K562 (cell line): ENCODE measurements around the gene CYP2C18. TPM values are rescaled to one million over a fixed set of nuclear protein-coding genes. Genes with fewer than 3 reads are reported as not detected.

ENCODE experiments used
- ATAC-seq: fragments of 200-7000 bp; cut with Tn5 transposase; 3 replicates; pipeline ENCODE4 v1.9.1; 2020; ENCODE audit warnings: moderate library complexity
- BruUV-seq: library from RNA; stranded (reverse); fragments of 400-500 nt; replicated peaks from 2 replicates; lab custom pipeline; 2021; lab: Mats Ljungman, UMichigan
- CTCF ChIA-PET: fragments of 300-600 bp; formaldehyde crosslinking; extraction: SDS; loops from one replicate; lab custom pipeline; 2021; ENCODE audit warnings: low intra/inter-chr PET ratio; lab: Yijun Ruan, JAX
- POLR2A ChIA-PET: fragments of 300-600, 350-650 bp; sonication (Branson Sonifier 250); formaldehyde crosslinking; extraction: SDS; loops from one replicate; lab custom pipeline; 2021; ENCODE audit warnings: antibody characterized with exemption, inconsistent platforms; lab: Yijun Ruan, JAX
- DNase-seq, 4 experiments: peaks; one replicate each; pipeline versions ENCODE4 v3.0.0 to v3.0.0-alpha.2; 2011 to 2018; ENCODE audit warnings: low spot score in 3 of 4, mixed read lengths in 3 of 4; ENCODE audit errors: extremely low read depth in 1 of 4
- FAIRE-seq: peaks from 2 replicates; lab custom pipeline; 2011; peaks lifted over from hg19 to GRCh38; lab: Jason Lieb, UNC
- H2AFZ ChIP-seq: 2 replicates; pipeline ENCODE4 v1.6.0; 2011; ENCODE audit warnings: low read depth, low read length, control low read depth, inconsistent platforms
- H3K27ac ChIP-seq: fragments of 200-600 bp; 3 replicates; pipeline ENCODE4 v1.8.0; 2011; ENCODE audit warnings: low read depth, mild to moderate bottlenecking, control low read depth, inconsistent platforms, low read length, moderate library complexity, mixed read lengths; ENCODE audit errors: extremely low read depth
- H3K27me3 ChIP-seq, 2 experiments: fragments of 300-600 bp in 1 of 2; 2 replicates in 1 of 2; 3 replicates in 1 of 2; pipeline versions ENCODE4 v1.6.0 to v1.8.0; 2011; ENCODE audit warnings: inconsistent platforms in 2 of 2, low read length in 2 of 2, mild to moderate bottlenecking in 1 of 2, mixed read lengths in 1 of 2, moderate library complexity in 1 of 2; ENCODE audit not compliant: control insufficient read depth in 2 of 2, insufficient read depth in 2 of 2
- H3K36me3 ChIP-seq: fragments of 300-600 bp; 3 replicates; pipeline ENCODE4 v1.8.0; 2011; ENCODE audit warnings: mild to moderate bottlenecking, low read length, inconsistent platforms; ENCODE audit not compliant: control insufficient read depth, insufficient read depth
- H3K4me1 ChIP-seq, 2 experiments: fragments of 200-600 bp in 1 of 2; replicated peaks in 1 of 2; 2 replicates in 1 of 2; 3 replicates in 1 of 2; pipeline versions ENCODE4 v1.5.1 to v1.8.0; 2011; ENCODE audit warnings: inconsistent platforms in 2 of 2, low read length in 2 of 2, mild to moderate bottlenecking in 1 of 2, mixed read lengths in 1 of 2, moderate library complexity in 1 of 2; ENCODE audit not compliant: control insufficient read depth in 2 of 2, insufficient read depth in 2 of 2
- H3K4me2 ChIP-seq: 2 replicates; pipeline ENCODE4 v1.6.1; 2011; ENCODE audit warnings: low read length, control low read depth, inconsistent platforms, mixed read lengths; ENCODE audit not compliant: insufficient read depth
- H3K4me3 ChIP-seq: fragments of 200-600 bp; sonication (generic), shearing (Covaris generic); 2 replicates; pipeline ENCODE4 v1.5.1; 2016; ENCODE audit warnings: control low read depth, inconsistent platforms
- H3K79me2 ChIP-seq: fragments of 200-600 bp; 3 replicates; pipeline ENCODE4 v1.8.0; 2011; ENCODE audit warnings: low read length, inconsistent platforms; ENCODE audit not compliant: control insufficient read depth, insufficient read depth
- H3K9ac ChIP-seq, 2 experiments: 2 replicates each; pipeline versions ENCODE4 v1.6.0 to v1.6.1; 2011; ENCODE audit warnings: low read depth in 2 of 2, low read length in 2 of 2, control low read depth in 1 of 2, inconsistent platforms in 1 of 2, mild to moderate bottlenecking in 1 of 2, mixed read lengths in 1 of 2; ENCODE audit not compliant: insufficient read depth in 1 of 2
- H3K9me1 ChIP-seq: one replicate; pipeline ENCODE4 v1.6.0; 2011; ENCODE audit warnings: inconsistent platforms, mild to moderate bottlenecking, low read length, moderate library complexity; ENCODE audit not compliant: control insufficient read depth, insufficient read depth
- H3K9me3 ChIP-seq: replicated peaks from 2 replicates; pipeline ENCODE4 v1.5.1; 2011; ENCODE audit warnings: low read depth, low read length, inconsistent platforms; ENCODE audit not compliant: control insufficient read depth, insufficient read depth
- H4K20me1 ChIP-seq: replicated peaks from 2 replicates; pipeline ENCODE4 v1.6.1; 2011; ENCODE audit warnings: low read length, inconsistent platforms, mixed read lengths; ENCODE audit not compliant: control insufficient read depth, insufficient read depth
- ATF1 ChIP-seq, 2 experiments: fragments of 450-650 bp in 1 of 2; IDR thresholded peaks; 2 replicates each; pipeline ENCODE4 v1.6.1; 2016; ENCODE audit warnings: missing compliant biosample characterization in 1 of 2, missing genetic modification characterization in 1 of 2
- CBFB ChIP-seq: sonication (generic); formaldehyde crosslinking; IDR thresholded peaks from 2 replicates; pipeline ENCODE4 v1.4.0; 2020; ENCODE audit warnings: mild to moderate bottlenecking, missing genetic modification reagents
- CREM ChIP-seq: IDR thresholded peaks from 2 replicates; pipeline ENCODE4 v1.6.1; 2014; ENCODE audit warnings: antibody characterized with exemption, low read depth
- ETS2 ChIP-seq: IDR thresholded peaks from 2 replicates; pipeline ENCODE4 v1.6.1; 2016; ENCODE audit warnings: borderline replicate concordance, missing genetic modification characterization, mild to moderate bottlenecking, moderate library complexity, missing compliant biosample characterization; ENCODE audit not compliant: poor library complexity, severe bottlenecking
- HIVEP1 ChIP-seq: fragments of 250-450 bp; sonication (Bioruptor Pico); IDR thresholded peaks from 2 replicates; pipeline ENCODE4 v1.4.0; 2020; ENCODE audit warnings: mild to moderate bottlenecking
- KLF10 ChIP-seq: fragments of 250-450 bp; sonication (Bioruptor Pico); IDR thresholded peaks from 2 replicates; pipeline ENCODE4 v1.6.1; 2021; ENCODE audit warnings: matching md5 sums
- MYC ChIP-seq, 2 experiments: fragments of 250-450 bp in 1 of 2; sonication (Bioruptor Pico) in 1 of 2; IDR thresholded peaks; 2 replicates each; pipeline versions ENCODE4 v1.5.1 to v1.6.1; 2012 to 2021; ENCODE audit warnings: low read depth in 2 of 2, borderline replicate concordance in 1 of 2, improper control_type of control experiment in 1 of 2, low read length in 1 of 2, mild to moderate bottlenecking in 1 of 2, moderate library complexity in 1 of 2
- PCBP2 ChIP-seq: fragments of 200-400 bp; formaldehyde crosslinking; IDR thresholded peaks from 2 replicates; pipeline ENCODE4 v1.6.1; 2018; ENCODE audit warnings: low read length, low read depth, mild to moderate bottlenecking, moderate library complexity; ENCODE audit not compliant: poor library complexity, severe bottlenecking
- POLR2A ChIP-seq: fragments of 450-650 bp; conservative IDR thresholded peaks from 2 replicates; pipeline ENCODE4 v1.6.1; 2016
- TAF1 ChIP-seq: IDR thresholded peaks from 2 replicates; pipeline ENCODE4 v1.6.1; 2011; ENCODE audit warnings: mild to moderate bottlenecking, low read length, moderate library complexity; ENCODE audit not compliant: insufficient read depth, control insufficient read depth, severe bottlenecking; ENCODE audit errors: extremely low read depth
- ZNF79 ChIP-seq: fragments of 250-450 bp; sonication (Bioruptor Pico); IDR thresholded peaks from 2 replicates; pipeline ENCODE4 v1.4.0; 2020; ENCODE audit warnings: low read depth, mild to moderate bottlenecking, moderate library complexity
- WGBS: fragments of 100-300 bp; shearing (Covaris generic); methylation state at CpG from one replicate; pipeline ENCODE4 v1.1.6; 2016; ENCODE audit warnings: low coverage, mixed read lengths; ENCODE audit not compliant: insufficient coverage; ENCODE audit errors: missing lambda C conversion rate; 5-methylcytosine and 5-hydroxymethylcytosine counted together
- in situ Hi-C: fragments of 300-500 bp; cut with MboI; formaldehyde crosslinking; loops from 4 replicates; pipeline ENCODE4 v1.15.0; 2018; ENCODE audit warnings: inconsistent platforms, mixed read lengths
- intact Hi-C: fragments of 100-400 bp; cut with micrococcal nuclease; formaldehyde crosslinking; loops from 2 replicates; pipeline ENCODE4 v1.14.2; 2022
- polyA plus RNA-seq, 8 experiments: library from polyadenylated mRNA; depleted of rRNA in 4 of 8; stranded (reverse) in 5 of 8; unstranded in 3 of 8; fragments of >200 nt; fragmentation: Nextera tagmentation in 2 of 8; fragmentation: Illumina TruSeq in 1 of 8; extraction: Ambion mirVana in 2 of 8; extraction: Trizol in 1 of 8; gene quantifications; 2 replicates each; pipeline versions ENCODE4 v1.2.1 to v1.2.3, GENCODE V29; 2011 to 2014; ENCODE audit warnings: inconsistent platforms in 1 of 8, missing spikeins in 1 of 8
- total RNA-seq, 7 experiments: library from RNA; depleted of rRNA in 6 of 7; stranded (reverse); fragments of >200 nt in 6 of 7; fragmentation: Illumina TruSeq in 2 of 7; extraction: Trizol in 2 of 7; gene quantifications; 2 replicates each; pipeline versions ENCODE4 v1.2.1 to v1.2.3, GENCODE V29; 2011 to 2021; ENCODE audit warnings: low replicate concordance in 1 of 7
- TF ChIP-seq, protein P1 (sequence below), 3 experiments: fragments of 200-800 bp in 1 of 3; fragments of 250-450 bp in 1 of 3; fragments of 450-650 bp in 1 of 3; sonication (Bioruptor Pico) in 1 of 3; sonication (Bioruptor generic) in 1 of 3; formaldehyde crosslinking in 1 of 3; IDR thresholded peaks; 2 replicates each; pipeline versions ENCODE4 v1.6.1 to v1.8.0; 2016 to 2022; ENCODE audit warnings: mild to moderate bottlenecking in 2 of 3, missing genetic modification characterization in 2 of 3, missing compliant biosample characterization in 1 of 3, moderate library complexity in 1 of 3
- TF ChIP-seq, protein P2 (sequence below): fragments of 450-650 bp; formaldehyde crosslinking; IDR thresholded peaks from 2 replicates; pipeline ENCODE4 v1.4.0; 2022; ENCODE audit warnings: mild to moderate bottlenecking, moderate library complexity

CYP2C18 gene
- total and polyA plus RNA-seq, 9 of the 15 experiments (the other 6 are each of a cell fraction or from before 2014, with no cell fraction given), result not detected

DNA sequence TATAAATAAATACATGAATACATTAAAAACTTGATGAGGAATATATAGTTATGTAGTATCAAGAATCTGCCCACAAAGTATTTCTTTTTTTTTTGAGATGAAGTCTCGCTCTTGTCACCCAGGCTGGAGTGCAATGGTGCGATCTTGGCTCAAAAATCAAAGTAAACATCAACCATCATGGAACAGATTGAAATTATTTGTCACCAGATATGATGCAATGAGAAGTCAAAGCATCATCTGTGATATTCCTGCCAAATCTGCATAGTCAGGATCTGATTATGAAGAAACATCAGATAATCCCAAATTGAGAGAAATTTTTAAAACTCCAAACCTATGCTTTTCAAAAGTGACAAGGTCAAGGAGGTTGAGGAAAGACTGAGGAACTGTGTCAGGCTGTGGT is 5.1 kb upstream of the CYP2C18 start:
- Histone ChIP-seq H3K9me1 (no peaks in the 10 kb centered on the region), H3K9me3 (no peaks in the 10 kb centered on the region), H3K4me2 (no peak overlapping the region), H2AFZ (no peak overlapping the region), H3K4me1 (no peaks in the 10 kb centered on the region), H3K9ac (no peak overlapping the region), H3K27ac (no peak overlapping the region), H3K4me3 (no peak overlapping the region), H4K20me1 (no peaks in the 10 kb centered on the region), H3K36me3 (no peaks in the 10 kb centered on the region), H3K79me2 (no peaks in the 10 kb centered on the region), H3K27me3 (no peaks in the 10 kb centered on the region)
- no TSS peak for BruUV-seq
- 0% methylated on average over 2 of the region's 2 CpGs for WGBS
- intact Hi-C loops, result no loop called here
- ATAC-seq (no peak), FAIRE-seq (no peak), DNase-seq (no peak)
- CTCF ChIA-PET, result no interaction called here
- in situ Hi-C loops, result no loop called here
- POLR2A ChIA-PET, result no interaction called here
- no peak for TF ChIP-seq KLF10
- no peak for TF ChIP-seq POLR2A
- no peak for TF ChIP-seq ZNF79 (CRISPR knock-in tag)
- TF ChIP-seq PCBP2, result no peak
- TF ChIP-seq CBFB, result no peak
- TF ChIP-seq, protein P1, sequence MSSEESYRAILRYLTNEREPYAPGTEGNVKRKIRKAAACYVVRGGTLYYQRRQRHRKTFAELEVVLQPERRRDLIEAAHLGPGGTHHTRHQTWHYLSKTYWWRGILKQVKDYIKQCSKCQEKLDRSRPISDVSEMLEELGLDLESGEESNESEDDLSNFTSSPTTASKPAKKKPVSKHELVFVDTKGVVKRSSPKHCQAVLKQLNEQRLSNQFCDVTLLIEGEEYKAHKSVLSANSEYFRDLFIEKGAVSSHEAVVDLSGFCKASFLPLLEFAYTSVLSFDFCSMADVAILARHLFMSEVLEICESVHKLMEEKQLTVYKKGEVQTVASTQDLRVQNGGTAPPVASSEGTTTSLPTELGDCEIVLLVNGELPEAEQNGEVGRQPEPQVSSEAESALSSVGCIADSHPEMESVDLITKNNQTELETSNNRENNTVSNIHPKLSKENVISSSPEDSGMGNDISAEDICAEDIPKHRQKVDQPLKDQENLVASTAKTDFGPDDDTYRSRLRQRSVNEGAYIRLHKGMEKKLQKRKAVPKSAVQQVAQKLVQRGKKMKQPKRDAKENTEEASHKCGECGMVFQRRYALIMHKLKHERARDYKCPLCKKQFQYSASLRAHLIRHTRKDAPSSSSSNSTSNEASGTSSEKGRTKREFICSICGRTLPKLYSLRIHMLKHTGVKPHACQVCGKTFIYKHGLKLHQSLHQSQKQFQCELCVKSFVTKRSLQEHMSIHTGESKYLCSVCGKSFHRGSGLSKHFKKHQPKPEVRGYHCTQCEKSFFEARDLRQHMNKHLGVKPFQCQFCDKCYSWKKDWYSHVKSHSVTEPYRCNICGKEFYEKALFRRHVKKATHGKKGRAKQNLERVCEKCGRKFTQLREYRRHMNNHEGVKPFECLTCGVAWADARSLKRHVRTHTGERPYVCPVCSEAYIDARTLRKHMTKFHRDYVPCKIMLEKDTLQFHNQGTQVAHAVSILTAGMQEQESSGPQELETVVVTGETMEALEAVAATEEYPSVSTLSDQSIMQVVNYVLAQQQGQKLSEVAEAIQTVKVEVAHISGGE (CRISPR knock-in tag; IDR thresholded peaks at IDR 0.05), result no peak
- TF ChIP-seq, protein P2, sequence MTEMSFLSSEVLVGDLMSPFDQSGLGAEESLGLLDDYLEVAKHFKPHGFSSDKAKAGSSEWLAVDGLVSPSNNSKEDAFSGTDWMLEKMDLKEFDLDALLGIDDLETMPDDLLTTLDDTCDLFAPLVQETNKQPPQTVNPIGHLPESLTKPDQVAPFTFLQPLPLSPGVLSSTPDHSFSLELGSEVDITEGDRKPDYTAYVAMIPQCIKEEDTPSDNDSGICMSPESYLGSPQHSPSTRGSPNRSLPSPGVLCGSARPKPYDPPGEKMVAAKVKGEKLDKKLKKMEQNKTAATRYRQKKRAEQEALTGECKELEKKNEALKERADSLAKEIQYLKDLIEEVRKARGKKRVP (CRISPR knock-in tag), result no peak
- no peak for TF ChIP-seq MYC (IDR thresholded peaks at IDR 0.05; ENCODE audit: low read depth, low read length)
- TF ChIP-seq MYC (CRISPR knock-in tag; IDR thresholded peaks at IDR 0.05; ENCODE audit: borderline replicate concordance, low read depth), result no peak
- TF ChIP-seq ETS2 (tag), result no peak
- no peak for TF ChIP-seq CREM
- no peak for TF ChIP-seq ATF1 (CRISPR knock-in tag; IDR thresholded peaks at IDR 0.05)
- no peak for TF ChIP-seq ATF1 (tag; IDR thresholded peaks at IDR 0.05)
- TF ChIP-seq TAF1, result no peak
- TF ChIP-seq HIVEP1 (CRISPR knock-in tag), result no peak
